ENCODE results near the gene CNOT6.

The CNOT6 gene

GRCh38 chr5:180486636-180487149 lies 7.5 kb upstream of the CNOT6 start:
- Histone ChIP-seq H3K9me3 (ENCODE audit: control extremely low read depth in 1 of 5, control insufficient read depth in 4 of 5, insufficient read depth in 2 of 5, low read depth in 1 of 5, low read length in 4 of 5) (no peaks in the 10 kb centered on the region), H3K4me3 (ENCODE audit: control insufficient read depth in 1 of 7, extremely low read depth in 1 of 7, insufficient read depth in 4 of 7, low read depth in 2 of 7, low read length in 6 of 7) (no peak overlapping the region), H3K27me3 (replicated peaks in 2 of 5; ENCODE audit: control insufficient read depth in 4 of 5, insufficient read depth in 5 of 5, low read length in 4 of 5) (no peaks in the 10 kb centered on the region), H3K4me1 (ENCODE audit: control extremely low read depth in 1 of 4, control insufficient read depth in 4 of 4, insufficient read depth in 4 of 4, low read length in 3 of 4) (peaks cover 0 to 5% (median 0%) of the 10 kb centered on the region in 4 experiments), H3K27ac (ENCODE audit: insufficient read depth in 1 of 2, low read depth in 1 of 2, low read length in 2 of 2, poor library complexity in 1 of 2, severe bottlenecking in 2 of 2) (no peak overlapping the region), H3K36me3 (ENCODE audit: control insufficient read depth in 4 of 4, insufficient read depth in 4 of 4, low read length in 3 of 4) (no peaks in the 10 kb centered on the region)
- ChIA-PET POLR2A (no interaction called here), CTCF (no interaction called here)
- DNase-seq: no peak
- 93% methylated on average over 7 of the region's 9 CpGs for WGBS (ENCODE audit: insufficient coverage)

- POLR2A ChIA-PET: no interaction called here
- 98% methylated on average over 5 of the region's 5 CpGs for WGBS (ENCODE audit: insufficient coverage)
- CTCF ChIA-PET: no interaction called here
- H3K27ac ChIP-seq (ENCODE audit: insufficient read depth in 1 of 2, low read depth in 1 of 2, low read length in 2 of 2, poor library complexity in 1 of 2, severe bottlenecking in 2 of 2): no peak overlapping the region
- H3K36me3 ChIP-seq (ENCODE audit: control insufficient read depth in 4 of 4, insufficient read depth in 4 of 4, low read length in 3 of 4): no peaks in the 10 kb centered on the region
- no peak overlapping the region for H3K4me3 ChIP-seq (ENCODE audit: control insufficient read depth in 1 of 7, extremely low read depth in 1 of 7, insufficient read depth in 4 of 7, low read depth in 2 of 7, low read length in 6 of 7)
- H3K4me1 ChIP-seq (ENCODE audit: control extremely low read depth in 1 of 4, control insufficient read depth in 4 of 4, insufficient read depth in 4 of 4, low read length in 3 of 4): peaks cover 0 to 9% (median 0%) of the 10 kb centered on the region in 4 experiments
- DNase-seq: no peak
- no peaks in the 10 kb centered on the region for H3K27me3 ChIP-seq (replicated peaks in 2 of 5; ENCODE audit: control insufficient read depth in 4 of 5, insufficient read depth in 5 of 5, low read length in 4 of 5)
- no peaks in the 10 kb centered on the region for H3K9me3 ChIP-seq (ENCODE audit: control extremely low read depth in 1 of 5, control insufficient read depth in 4 of 5, insufficient read depth in 2 of 5, low read depth in 1 of 5, low read length in 4 of 5)
Observed at GRCh38 chr5:180487556-180487955, 6.6 kb upstream of the CNOT6 start.

GRCh38 chr5:180491496-180491895 lies 2.7 kb upstream of the CNOT6 start:
- peaks cover 7 to 24% (median 15%) of the 10 kb centered on the region in 4 experiments for H3K4me1 ChIP-seq (ENCODE audit: control extremely low read depth in 1 of 4, control insufficient read depth in 4 of 4, insufficient read depth in 4 of 4, low read length in 3 of 4)
- ChIA-PET POLR2A (no interaction called here), CTCF (interaction anchor here (1.3 to 2.4 kb wide), 3 partner anchors 20 to 115 kb away, joined by 3 to 12 read pairs (median 7); no protein-coding TSS in a partner anchor)
- no peaks in the 10 kb centered on the region for H3K27me3 ChIP-seq (replicated peaks in 2 of 5; ENCODE audit: control insufficient read depth in 4 of 5, insufficient read depth in 5 of 5, low read length in 4 of 5)
- no peak overlapping the region for H3K4me3 ChIP-seq (ENCODE audit: control insufficient read depth in 1 of 7, extremely low read depth in 1 of 7, insufficient read depth in 4 of 7, low read depth in 2 of 7, low read length in 6 of 7)
- peaks cover 0 to 4% (median 4%) of the 10 kb centered on the region in 4 experiments for H3K36me3 ChIP-seq (ENCODE audit: control insufficient read depth in 4 of 4, insufficient read depth in 4 of 4, low read length in 3 of 4)
- H3K27ac ChIP-seq (ENCODE audit: insufficient read depth in 1 of 2, low read depth in 1 of 2, low read length in 2 of 2, poor library complexity in 1 of 2, severe bottlenecking in 2 of 2): no peak overlapping the region
- WGBS (ENCODE audit: insufficient coverage): 54% methylated on average over 4 of the region's 7 CpGs
- no peaks in the 10 kb centered on the region for H3K9me3 ChIP-seq (ENCODE audit: control extremely low read depth in 1 of 5, control insufficient read depth in 4 of 5, insufficient read depth in 2 of 5, low read depth in 1 of 5, low read length in 4 of 5)
- DNase-seq: peak in 2 of 3 donors; percentile 40 to 41

GRCh38 chr5:180492226-180492903 lies 1.8 kb upstream of the CNOT6 start:
- Histone ChIP-seq H3K4me1 (ENCODE audit: control extremely low read depth in 1 of 4, control insufficient read depth in 4 of 4, insufficient read depth in 4 of 4, low read length in 3 of 4) (peaks cover 7 to 24% (median 17%) of the 10 kb centered on the region in 4 experiments), H3K27ac (ENCODE audit: insufficient read depth in 1 of 2, low read depth in 1 of 2, low read length in 2 of 2, poor library complexity in 1 of 2, severe bottlenecking in 2 of 2) (no peak overlapping the region), H3K4me3 (ENCODE audit: control insufficient read depth in 1 of 7, extremely low read depth in 1 of 7, insufficient read depth in 4 of 7, low read depth in 2 of 7, low read length in 6 of 7) (no peak overlapping the region), H3K9me3 (ENCODE audit: control extremely low read depth in 1 of 5, control insufficient read depth in 4 of 5, insufficient read depth in 2 of 5, low read depth in 1 of 5, low read length in 4 of 5) (no peaks in the 10 kb centered on the region), H3K36me3 (ENCODE audit: control insufficient read depth in 4 of 4, insufficient read depth in 4 of 4, low read length in 3 of 4) (peaks cover 0 to 5% (median 4%) of the 10 kb centered on the region in 4 experiments), H3K27me3 (replicated peaks in 2 of 5; ENCODE audit: control insufficient read depth in 4 of 5, insufficient read depth in 5 of 5, low read length in 4 of 5) (no peaks in the 10 kb centered on the region)
- WGBS (ENCODE audit: insufficient coverage): 94% methylated on average over 11 of the region's 11 CpGs
- ChIA-PET CTCF (interaction anchor here (2.3 to 2.4 kb wide), 2 partner anchors 21 to 114 kb away, joined by 7 to 12 read pairs; no protein-coding TSS in a partner anchor), POLR2A (no interaction called here)
- DNase-seq: no peak

- Histone ChIP-seq H3K27me3 (replicated peaks in 2 of 5; ENCODE audit: control insufficient read depth in 4 of 5, insufficient read depth in 5 of 5, low read length in 4 of 5) (no peaks in the 10 kb centered on the region), H3K36me3 (ENCODE audit: control insufficient read depth in 4 of 4, insufficient read depth in 4 of 4, low read length in 3 of 4) (peaks cover 3 to 16% (median 5%) of the 10 kb centered on the region in 4 experiments), H3K27ac (ENCODE audit: insufficient read depth in 1 of 2, low read depth in 1 of 2, low read length in 2 of 2, poor library complexity in 1 of 2, severe bottlenecking in 2 of 2) (peak overlapping the region; percentile 74 to 86), H3K4me3 (ENCODE audit: control insufficient read depth in 1 of 7, extremely low read depth in 1 of 7, insufficient read depth in 4 of 7, low read depth in 2 of 7, low read length in 6 of 7) (peak overlapping the region; percentile 81 to 95 (median 90)), H3K4me1 (ENCODE audit: control extremely low read depth in 1 of 4, control insufficient read depth in 4 of 4, insufficient read depth in 4 of 4, low read length in 3 of 4) (peaks cover 7 to 28% (median 21%) of the 10 kb centered on the region in 4 experiments), H3K9me3 (ENCODE audit: control extremely low read depth in 1 of 5, control insufficient read depth in 4 of 5, insufficient read depth in 2 of 5, low read depth in 1 of 5, low read length in 4 of 5) (no peaks in the 10 kb centered on the region)
- CTCF ChIA-PET: no interaction called here
- under 1% methylated on average over 74 of the region's 92 CpGs for WGBS (ENCODE audit: insufficient coverage)
- peak; percentile 40 to 76 (median 71) for DNase-seq
- POLR2A ChIA-PET: interaction anchor here (1.2 kb wide), 1 partner anchor 13 kb away, joined by 3 read pairs; no protein-coding TSS in a partner anchor
Observed at GRCh38 chr5:180494510-180495181, 467 bp downstream of the CNOT6 start.

GRCh38 chr5:180495292-180495691 lies 1.1 kb downstream of the CNOT6 start:
- no peaks in the 10 kb centered on the region for H3K27me3 ChIP-seq (replicated peaks in 2 of 5; ENCODE audit: control insufficient read depth in 4 of 5, insufficient read depth in 5 of 5, low read length in 4 of 5)
- ChIA-PET CTCF (no interaction called here), POLR2A (interaction anchor here (1.2 kb wide), 1 partner anchor 12 kb away, joined by 3 read pairs; no protein-coding TSS in a partner anchor)
- peaks cover 7 to 28% (median 21%) of the 10 kb centered on the region in 4 experiments for H3K4me1 ChIP-seq (ENCODE audit: control extremely low read depth in 1 of 4, control insufficient read depth in 4 of 4, insufficient read depth in 4 of 4, low read length in 3 of 4)
- H3K9me3 ChIP-seq (ENCODE audit: control extremely low read depth in 1 of 5, control insufficient read depth in 4 of 5, insufficient read depth in 2 of 5, low read depth in 1 of 5, low read length in 4 of 5): no peaks in the 10 kb centered on the region
- H3K27ac ChIP-seq (ENCODE audit: insufficient read depth in 1 of 2, low read depth in 1 of 2, low read length in 2 of 2, poor library complexity in 1 of 2, severe bottlenecking in 2 of 2): peak overlapping the region; percentile 74 to 86
- no peak for DNase-seq
- peaks cover 3 to 21% (median 7%) of the 10 kb centered on the region in 4 experiments for H3K36me3 ChIP-seq (ENCODE audit: control insufficient read depth in 4 of 4, insufficient read depth in 4 of 4, low read length in 3 of 4)
- H3K4me3 ChIP-seq (ENCODE audit: control insufficient read depth in 1 of 7, extremely low read depth in 1 of 7, insufficient read depth in 4 of 7, low read depth in 2 of 7, low read length in 6 of 7): peak overlapping the region; percentile 81 to 95 (median 90)
- WGBS (ENCODE audit: insufficient coverage): 45% methylated on average over 4 of the region's 7 CpGs

Data from common myeloid progenitor, CD34-positive (primary cell).